SU-DHL-6 (cell line): Measurements from ENCODE around the gene ATP6V1B1.

ENCODE experiments used
- CTCF ChIP-seq: fragments of 200-600 bp; sonication (generic); IDR thresholded peaks from one replicate; pipeline ENCODE4 v1.5.1; 2017; ENCODE audit warnings: antibody characterized with exemption, mild to moderate bottlenecking, low read length, moderate library complexity; ENCODE audit not compliant: insufficient read depth, poor library complexity, severe bottlenecking
- EZH2phosphoT487 ChIP-seq: fragments of 200-600 bp; sonication (generic), shearing (Covaris generic); conservative IDR thresholded peaks from 2 replicates; pipeline ENCODE4 v1.6.1; 2018; ENCODE audit warnings: mild to moderate bottlenecking, antibody characterized with exemption, low read length, moderate library complexity, mixed read lengths

DNA sequence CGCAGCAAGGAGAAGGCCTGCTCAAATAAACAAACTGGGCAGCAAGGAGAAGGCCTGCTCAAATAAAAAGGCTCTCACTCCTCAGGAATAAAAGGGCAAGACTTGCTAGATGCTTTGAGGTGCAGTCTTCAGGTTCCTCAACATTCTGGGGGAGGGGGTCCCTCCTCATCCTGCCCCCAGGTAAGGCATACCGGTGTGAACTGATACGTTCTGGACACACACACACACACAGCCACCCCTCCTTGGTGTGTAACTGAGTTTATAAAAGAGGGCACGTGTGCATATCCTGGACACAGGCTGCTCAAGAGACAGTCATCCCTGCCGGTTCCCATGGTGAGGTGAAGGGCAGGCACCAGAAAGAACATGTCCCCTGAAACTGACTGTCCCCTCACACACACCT, 54.5 kb downstream of the ATP6V1B1 start:
- TF ChIP-seq CTCF = no peak
- no peak for TF ChIP-seq EZH2phosphoT487
